ENCODE results near the gene CD2AP. TPM values are rescaled to one million over a fixed set of nuclear protein-coding genes. Genes with fewer than 3 reads are reported as not detected.
"Not testable (repeated sequence)": the region's sequence is repeated elsewhere in the genome, so short reads cannot be mapped to it uniquely, and the experiment has no call there.

The CD2AP gene
- total RNA-seq, 1 donor from 2014 or later: 10.0 TPM

- DNase-seq (ENCODE audit: missing footprints) (no peak), ATAC-seq (no peak)
- intact Hi-C loops (cut with DNase I): no loop called here
Observed at GRCh38 chr6:47454713-47455396, 22.7 kb upstream of the CD2AP start.

GRCh38 chr6:47455533-47456209 is 21.9 kb upstream of the CD2AP start:
- intact Hi-C loops (cut with DNase I): no loop called here
- ATAC-seq (no peak), DNase-seq (ENCODE audit: missing footprints) (no peak)

GRCh38 chr6:47456536-47456975 is 21.0 kb upstream of the CD2AP start:
- ATAC-seq: no peak
- intact Hi-C loops (cut with DNase I): no loop called here
- DNase-seq (ENCODE audit: missing footprints): no peak

DNA sequence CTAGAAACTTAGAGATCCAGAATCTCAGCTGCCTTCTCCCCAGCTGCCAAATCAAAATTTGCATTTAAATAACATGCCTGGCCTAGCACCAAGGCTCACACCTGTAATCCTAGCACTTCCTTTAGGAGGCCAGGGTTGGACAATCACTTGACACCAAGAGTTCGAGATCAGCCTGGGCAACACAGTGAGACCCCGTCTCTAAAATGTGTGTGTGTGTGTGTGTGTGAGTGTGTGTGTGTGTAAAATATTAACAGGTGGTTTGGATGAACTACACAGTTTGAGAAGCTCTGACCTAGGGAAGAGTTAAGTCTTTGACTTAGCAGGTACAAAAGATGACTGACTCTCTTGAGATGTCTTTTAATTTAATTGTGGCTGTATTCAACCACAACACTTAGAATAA is 20.2 kb upstream of the CD2AP start:
- intact Hi-C loops (cut with DNase I): no loop called here
- ATAC-seq: no peak
- DNase-seq (ENCODE audit: missing footprints): no peak

GRCh38 chr6:47464052-47464451 is 13.5 kb upstream of the CD2AP start:
- no peak for DNase-seq (ENCODE audit: missing footprints)
- intact Hi-C loops (cut with DNase I): no loop called here
- ATAC-seq: no peak

DNA sequence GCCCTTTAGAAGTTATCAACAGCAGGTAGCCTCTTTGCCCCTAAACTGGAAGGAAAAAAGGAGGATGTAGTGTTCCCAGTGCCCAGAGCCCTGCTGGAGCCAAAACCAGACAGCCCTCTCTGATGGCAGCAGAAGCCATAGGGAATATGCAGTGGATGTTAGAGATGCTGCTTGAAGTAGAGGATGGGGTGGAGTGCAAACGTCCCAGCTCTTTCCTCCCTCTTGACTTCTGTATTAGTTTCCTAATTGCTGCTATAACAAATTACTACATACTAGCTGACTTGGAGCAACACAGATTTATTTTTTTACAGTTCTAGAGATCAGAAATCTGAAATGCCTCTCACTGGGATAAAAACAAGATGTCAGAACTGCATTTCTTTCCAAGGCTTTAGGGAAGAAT is 12.5 kb upstream of the CD2AP start:
- intact Hi-C loops (cut with DNase I): no loop called here
- no peak for ATAC-seq
- no peak for DNase-seq (ENCODE audit: missing footprints)

GRCh38 chr6:47471911-47472310 is 5.7 kb upstream of the CD2AP start:
- ATAC-seq (no peak), DNase-seq (ENCODE audit: missing footprints) (no peak)
- intact Hi-C loops (cut with DNase I): no loop called here

DNA sequence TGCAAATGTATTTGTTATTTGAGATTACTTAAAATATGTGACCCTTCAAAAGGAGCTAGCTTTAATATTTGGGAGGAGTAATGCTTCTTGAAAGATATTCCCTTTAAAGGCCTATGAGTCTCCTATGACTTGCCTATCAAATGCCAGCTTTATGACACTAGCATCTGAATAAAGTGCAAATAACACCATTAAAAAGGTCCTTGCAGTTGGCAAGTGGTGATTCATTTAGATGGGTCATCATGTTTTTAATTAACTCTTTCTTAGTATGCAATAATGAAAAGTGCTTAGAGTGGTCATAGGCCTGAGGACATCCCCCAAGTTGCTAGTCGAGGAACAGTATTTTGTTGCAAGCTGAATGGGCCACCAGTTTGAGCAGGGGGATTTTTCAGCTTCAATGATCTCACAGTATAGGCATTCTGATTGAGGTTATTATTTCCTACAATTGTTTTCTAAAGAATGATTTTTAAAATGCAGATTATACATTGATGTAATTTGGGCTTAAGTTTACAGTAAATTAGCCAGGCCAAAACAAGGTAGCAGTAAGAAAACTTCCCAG is 3.7 kb upstream of the CD2AP start:
- no peak for DNase-seq (ENCODE audit: missing footprints)
- ATAC-seq: no peak
- intact Hi-C loops (cut with DNase I): no loop called here

- no peak for DNase-seq (ENCODE audit: missing footprints)
- no peak for ATAC-seq
- intact Hi-C loops (cut with DNase I): loop anchor here (5.0 kb wide), 3 partner anchors 57 to 127 kb away; no protein-coding TSS in a partner anchor
Observed at GRCh38 chr6:47475319-47475816, 2.2 kb upstream of the CD2AP start.

DNA sequence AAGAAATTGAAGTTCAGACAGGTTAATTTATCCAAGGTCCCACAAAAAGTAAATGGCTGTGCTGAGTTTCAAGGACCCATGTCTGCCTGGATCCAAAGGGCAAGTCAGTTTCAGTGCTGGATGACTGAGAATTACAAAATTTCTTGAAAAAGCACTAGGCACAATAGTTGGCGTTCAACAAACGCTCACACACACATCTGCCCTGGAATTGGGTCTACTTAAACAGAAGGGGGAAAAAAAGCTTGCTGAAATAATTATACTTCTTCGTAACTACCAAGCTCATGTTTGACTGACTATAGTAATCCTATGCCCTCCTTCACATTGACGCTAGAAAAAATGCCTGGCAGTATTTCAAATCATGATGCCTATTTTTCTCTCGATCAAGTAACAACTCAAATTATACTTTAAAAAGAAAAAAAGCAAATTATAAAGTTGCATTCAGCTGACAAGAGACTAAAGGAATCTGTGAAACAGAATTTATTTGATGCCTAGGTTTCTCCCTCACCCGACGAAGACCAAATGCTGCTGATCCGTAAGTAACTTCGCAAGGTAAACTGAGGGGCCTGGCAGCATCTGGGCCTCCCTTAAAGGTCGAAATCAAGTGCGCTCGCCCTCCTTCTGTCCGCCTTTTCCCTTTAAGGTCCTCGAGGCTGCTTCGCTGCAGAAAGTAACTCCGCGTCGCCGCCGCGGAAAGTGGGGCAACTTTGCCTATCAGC is 650 bp upstream of the CD2AP start:
- no peak for ATAC-seq
- no peak for DNase-seq (ENCODE audit: missing footprints)
- intact Hi-C loops (cut with DNase I): loop anchor here (2.0 to 5.0 kb wide), 4 partner anchors 22 to 125 kb away; no protein-coding TSS in a partner anchor

DNA sequence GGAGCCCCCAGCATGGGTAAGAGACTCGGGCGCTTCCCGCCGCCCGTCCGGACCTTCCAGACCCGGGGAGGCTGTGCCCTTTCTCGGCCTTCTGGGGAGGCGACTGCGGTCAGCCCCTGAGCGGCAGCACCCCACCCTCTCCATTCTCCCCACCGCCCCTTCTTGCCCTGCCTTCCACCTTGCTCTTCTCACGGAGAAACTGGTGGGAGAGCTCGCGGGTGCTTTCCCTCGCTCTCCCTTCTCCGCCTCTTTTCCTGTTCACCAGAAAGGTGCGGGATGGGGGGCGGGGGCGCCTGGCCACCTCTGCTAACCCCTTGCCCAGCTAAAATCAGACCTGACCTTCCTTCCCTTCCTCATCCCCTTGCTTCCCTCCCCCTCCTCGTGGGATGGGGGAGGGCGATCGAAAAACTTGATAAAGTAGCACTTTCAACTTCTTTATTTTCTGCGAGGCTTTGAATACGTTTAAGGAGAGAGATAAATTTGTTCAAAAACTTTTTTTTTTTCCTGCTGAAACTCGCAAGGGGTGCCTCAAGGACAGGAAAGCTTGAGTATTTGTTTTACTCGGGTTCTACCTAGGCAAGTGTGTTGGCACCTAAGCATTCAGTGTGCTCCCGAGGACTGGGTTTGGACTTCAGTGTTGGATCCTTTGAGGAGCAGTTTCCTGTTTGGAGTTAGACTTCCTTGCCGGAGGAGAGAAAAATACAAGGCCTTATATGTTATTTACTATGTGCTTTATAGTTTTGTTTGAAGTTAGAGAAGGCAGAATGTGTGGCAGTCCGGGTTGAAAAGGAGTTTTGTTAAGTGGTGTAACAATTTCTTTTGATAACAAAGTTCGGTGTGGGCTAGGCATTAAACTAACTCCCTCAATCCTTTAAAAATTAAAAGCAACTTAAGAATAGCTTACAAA is 897 bp downstream of the CD2AP start:
- intact Hi-C loops (cut with DNase I): loop anchor here (5.0 kb wide), 3 partner anchors 54 to 124 kb away; no protein-coding TSS in a partner anchor
- DNase-seq (ENCODE audit: missing footprints): peak; percentile 65
- no peak for ATAC-seq

DNA sequence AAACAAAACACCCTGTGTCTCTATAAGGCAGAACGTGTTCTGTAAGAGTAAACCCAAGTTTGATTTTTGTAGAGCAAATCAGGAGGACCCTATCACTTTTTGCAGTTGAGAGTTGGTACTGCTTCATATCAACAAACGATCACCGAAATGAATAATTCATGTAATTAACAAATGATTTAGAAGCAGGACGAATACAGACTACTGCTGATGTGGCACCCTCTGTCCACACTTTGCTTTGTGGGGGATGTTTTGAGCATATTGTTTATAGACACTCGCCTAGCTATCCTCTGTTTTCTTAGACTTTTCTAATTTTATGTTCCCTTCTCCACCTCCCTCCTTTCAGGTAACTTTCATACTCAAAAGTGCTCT is 1.5 kb downstream of the CD2AP start:
- ATAC-seq (no peak), DNase-seq (ENCODE audit: missing footprints) (no peak)
- intact Hi-C loops (cut with DNase I): loop anchor here (5.0 kb wide), 3 partner anchors 53 to 123 kb away; no protein-coding TSS in a partner anchor

DNA sequence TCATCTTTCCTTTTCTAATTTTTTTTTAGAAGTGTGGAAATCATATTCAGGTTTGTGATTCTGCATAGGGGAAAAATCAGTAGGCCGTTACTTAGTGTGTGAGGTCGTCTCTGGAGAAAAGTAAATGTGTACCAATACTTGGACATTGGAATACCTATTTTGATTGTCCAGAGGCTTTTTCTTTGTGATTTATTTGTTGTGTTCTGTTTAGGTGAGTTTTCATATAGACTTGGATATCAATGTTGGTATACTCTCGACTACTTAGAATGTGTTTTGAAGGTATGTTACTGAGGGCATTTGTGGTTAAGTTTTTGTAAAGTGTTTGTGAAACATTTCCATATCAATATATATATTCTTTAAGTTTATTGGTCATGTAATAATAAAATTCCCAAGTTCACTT is 2.3 kb downstream of the CD2AP start:
- DNase-seq (ENCODE audit: missing footprints) (no peak), ATAC-seq (no peak)
- intact Hi-C loops (cut with DNase I): loop anchor here (5.0 kb wide), 3 partner anchors 52 to 122 kb away; no protein-coding TSS in a partner anchor

GRCh38 chr6:47481213-47481612 is 3.6 kb downstream of the CD2AP start:
- intact Hi-C loops (cut with DNase I); ATAC-seq; DNase-seq (ENCODE audit: missing footprints): not testable (repeated sequence)

GRCh38 chr6:47481806-47482205 is 4.2 kb downstream of the CD2AP start:
- DNase-seq (ENCODE audit: missing footprints) (no peak), ATAC-seq (no peak)
- intact Hi-C loops (cut with DNase I): no loop called here

DNA sequence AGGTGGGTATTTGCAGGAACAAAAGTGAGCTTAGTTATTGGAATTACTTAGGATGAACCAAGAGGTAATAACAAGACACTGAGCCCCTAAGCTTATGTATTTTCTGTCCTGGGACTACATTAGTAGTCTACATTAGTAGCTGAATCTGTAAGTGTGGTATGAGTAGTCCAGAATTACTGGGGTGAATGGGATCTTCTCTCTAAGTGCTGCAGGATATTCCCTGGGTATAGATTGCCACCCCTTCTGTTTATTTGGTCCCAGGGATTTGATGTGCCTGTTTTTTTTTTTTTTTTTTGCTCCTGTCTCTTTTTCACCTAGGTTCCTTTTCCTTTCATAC is 5.9 kb downstream of the CD2AP start:
- no peak for ATAC-seq
- intact Hi-C loops (cut with DNase I): no loop called here
- no peak for DNase-seq (ENCODE audit: missing footprints)

- intact Hi-C loops (cut with DNase I): no loop called here
- no peak for ATAC-seq
- no peak for DNase-seq (ENCODE audit: missing footprints)
Observed at GRCh38 chr6:47483853-47484546, 6.4 kb downstream of the CD2AP start.

- ATAC-seq: no peak
- intact Hi-C loops (cut with DNase I): no loop called here
- no peak for DNase-seq (ENCODE audit: missing footprints)
Observed at GRCh38 chr6:47484616-47485015, 7.0 kb downstream of the CD2AP start.

Measured in Right ventricle myocardium inferior (tissue), 1 donor.